Measurements from ENCODE around the gene GSK3B. TPM values are rescaled to one million over a fixed set of nuclear protein-coding genes. Genes with fewer than 3 reads are reported as not detected.

The GSK3B gene
- total RNA-seq, 4 donors from 2014 or later = 29.4 to 39.8 (median 32.5) TPM

DNA sequence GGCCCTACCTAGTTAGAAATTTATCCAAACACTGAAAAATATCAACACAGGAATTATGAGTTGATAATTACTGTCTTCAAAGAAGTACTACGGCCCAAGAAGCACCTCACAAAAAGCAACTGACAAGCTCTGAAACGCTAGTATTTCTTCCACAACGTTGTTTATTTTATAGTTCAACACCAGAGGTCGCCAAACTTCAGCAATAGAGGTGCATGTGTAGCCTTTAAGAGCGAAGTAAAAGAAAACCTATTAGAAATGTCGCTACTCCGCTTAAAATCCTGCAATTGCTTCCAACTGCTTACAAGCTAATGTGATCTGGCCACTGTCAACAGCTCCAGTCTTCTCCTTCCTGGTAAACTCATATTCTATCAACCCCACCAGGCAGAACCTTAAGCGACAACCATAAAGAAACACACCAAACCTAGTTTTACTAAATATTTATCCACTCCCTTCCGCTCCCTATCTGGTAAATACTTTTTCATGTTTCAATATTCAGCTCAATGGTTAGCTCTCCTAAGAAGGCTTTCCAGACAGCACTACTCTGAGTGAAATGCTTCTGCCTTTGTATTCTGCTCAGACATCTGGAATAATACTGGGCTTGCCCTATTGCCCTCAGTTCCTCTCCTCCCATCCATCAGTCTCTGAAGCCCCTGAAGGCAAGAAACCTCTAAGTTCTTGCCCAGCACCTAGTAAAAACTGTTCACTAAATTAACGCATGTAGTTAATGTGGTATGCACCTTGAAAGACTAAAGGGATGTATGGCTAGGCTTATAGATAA is 202.1 kb downstream of the GSK3B start:
- TF ChIP-seq, protein P1, sequence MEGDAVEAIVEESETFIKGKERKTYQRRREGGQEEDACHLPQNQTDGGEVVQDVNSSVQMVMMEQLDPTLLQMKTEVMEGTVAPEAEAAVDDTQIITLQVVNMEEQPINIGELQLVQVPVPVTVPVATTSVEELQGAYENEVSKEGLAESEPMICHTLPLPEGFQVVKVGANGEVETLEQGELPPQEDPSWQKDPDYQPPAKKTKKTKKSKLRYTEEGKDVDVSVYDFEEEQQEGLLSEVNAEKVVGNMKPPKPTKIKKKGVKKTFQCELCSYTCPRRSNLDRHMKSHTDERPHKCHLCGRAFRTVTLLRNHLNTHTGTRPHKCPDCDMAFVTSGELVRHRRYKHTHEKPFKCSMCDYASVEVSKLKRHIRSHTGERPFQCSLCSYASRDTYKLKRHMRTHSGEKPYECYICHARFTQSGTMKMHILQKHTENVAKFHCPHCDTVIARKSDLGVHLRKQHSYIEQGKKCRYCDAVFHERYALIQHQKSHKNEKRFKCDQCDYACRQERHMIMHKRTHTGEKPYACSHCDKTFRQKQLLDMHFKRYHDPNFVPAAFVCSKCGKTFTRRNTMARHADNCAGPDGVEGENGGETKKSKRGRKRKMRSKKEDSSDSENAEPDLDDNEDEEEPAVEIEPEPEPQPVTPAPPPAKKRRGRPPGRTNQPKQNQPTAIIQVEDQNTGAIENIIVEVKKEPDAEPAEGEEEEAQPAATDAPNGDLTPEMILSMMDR (IDR thresholded peaks at IDR 0.05; ENCODE audit: low read depth) = no peak

DNA sequence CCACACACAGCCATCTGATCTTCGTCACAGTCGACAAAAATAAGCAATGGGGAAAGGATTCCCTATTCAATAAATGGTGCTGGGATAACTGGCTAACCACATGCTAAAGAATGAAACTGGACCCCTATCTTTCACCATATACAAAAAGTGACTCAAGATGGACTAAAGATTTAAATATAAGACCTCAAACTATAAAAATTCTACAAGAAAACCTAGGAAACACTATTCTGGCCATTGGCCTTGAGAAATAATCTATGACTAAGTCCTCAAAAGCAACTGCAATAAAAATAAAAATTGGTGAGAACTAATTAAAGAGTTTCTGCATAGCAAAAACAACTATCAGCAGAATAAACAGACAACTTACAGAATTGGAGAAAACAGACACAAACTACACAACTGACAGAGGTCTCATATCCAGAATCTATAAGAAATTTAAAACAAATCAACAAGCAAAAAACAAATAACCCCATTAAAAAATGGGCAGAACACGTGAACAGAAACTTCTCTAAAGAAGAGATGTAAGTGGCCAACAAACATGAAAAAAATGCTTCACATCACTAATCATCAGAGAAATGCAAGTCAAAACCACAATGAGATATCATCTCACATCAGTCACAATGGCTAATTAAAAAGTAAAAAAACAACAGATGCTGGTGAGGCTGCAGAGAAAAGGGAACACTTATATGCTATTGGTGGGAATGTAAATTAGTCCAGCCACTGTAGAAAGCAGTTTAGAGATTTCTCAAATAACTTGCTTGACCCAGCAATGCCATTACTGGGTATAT is 208.3 kb downstream of the GSK3B start:
- TF ChIP-seq, protein P1 (IDR thresholded peaks at IDR 0.05; ENCODE audit: low read depth) = no peak

DNA sequence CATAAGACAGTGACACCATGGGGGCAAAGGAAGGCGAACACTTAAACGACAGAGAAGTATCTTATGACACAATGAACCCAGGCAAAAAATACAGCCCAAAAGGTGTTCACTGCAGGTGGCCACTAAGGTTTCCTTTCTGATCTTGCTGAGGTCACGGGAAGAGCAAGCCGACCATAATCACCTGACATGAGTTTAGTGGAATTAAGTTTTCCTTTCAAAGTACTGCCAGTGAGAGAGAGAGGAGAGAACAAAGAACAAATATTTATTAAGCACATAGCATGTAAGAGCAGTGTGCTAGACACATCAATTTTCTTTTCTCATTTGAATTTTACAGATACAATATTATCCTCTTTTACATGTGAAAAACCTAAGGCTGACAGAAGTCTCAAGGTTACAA is 210.1 kb downstream of the GSK3B start:
- TF ChIP-seq, protein P1 (IDR thresholded peaks at IDR 0.05; ENCODE audit: low read depth) = no peak

DNA sequence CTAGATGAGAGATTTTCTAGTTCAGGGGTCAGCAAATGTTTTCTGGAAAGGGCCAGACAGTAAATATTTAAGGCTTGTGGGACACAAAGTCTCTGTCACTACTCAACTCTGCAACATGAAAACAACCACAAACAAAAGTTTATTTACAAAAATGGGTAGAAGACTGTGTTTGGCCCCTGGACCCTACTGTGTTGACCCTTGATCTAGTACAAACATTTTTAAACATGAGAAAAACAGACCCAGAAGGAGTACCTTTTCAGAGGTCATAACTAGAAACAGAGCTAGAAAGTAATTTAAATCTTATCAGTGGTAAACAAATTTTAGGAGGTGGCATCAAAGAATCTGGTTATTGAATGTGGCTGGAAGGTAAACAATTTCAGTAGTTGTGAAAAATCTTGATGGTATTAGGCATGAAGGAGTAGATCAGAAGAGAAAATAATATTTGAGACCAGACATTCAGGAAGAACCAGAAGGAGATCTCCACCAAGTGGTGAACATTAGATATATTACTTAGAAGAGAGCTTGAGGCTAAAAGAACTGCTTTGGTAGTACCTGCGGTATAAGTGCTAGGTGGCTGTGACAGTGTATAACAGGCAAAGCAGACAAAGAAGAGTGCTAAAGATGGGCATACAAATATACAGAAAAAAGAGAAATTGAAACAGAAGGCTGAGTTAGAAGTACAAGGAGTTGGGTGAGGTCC is 210.6 kb downstream of the GSK3B start:
- TF ChIP-seq, protein P1 (IDR thresholded peaks at IDR 0.05; ENCODE audit: low read depth) = no peak

DNA sequence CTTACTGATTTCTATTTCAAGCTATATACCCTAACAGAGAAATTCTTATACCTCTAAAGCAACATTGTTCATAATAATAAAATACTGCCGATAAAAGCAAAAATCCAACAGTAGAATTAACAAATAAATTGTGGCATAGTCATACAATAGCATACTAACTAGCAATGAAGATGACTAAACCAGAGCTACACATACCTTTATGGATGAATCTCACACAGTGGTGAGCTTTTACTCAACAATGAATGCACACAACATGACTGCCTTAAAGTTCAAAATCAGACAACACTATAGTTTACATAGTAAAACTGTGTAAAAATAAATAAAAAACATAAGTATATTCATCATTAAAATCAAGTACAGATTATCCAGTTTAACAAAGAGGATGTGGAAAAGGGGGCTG is 213.3 kb downstream of the GSK3B start:
- TF ChIP-seq, protein P1 (IDR thresholded peaks at IDR 0.05; ENCODE audit: low read depth) = no peak

DNA sequence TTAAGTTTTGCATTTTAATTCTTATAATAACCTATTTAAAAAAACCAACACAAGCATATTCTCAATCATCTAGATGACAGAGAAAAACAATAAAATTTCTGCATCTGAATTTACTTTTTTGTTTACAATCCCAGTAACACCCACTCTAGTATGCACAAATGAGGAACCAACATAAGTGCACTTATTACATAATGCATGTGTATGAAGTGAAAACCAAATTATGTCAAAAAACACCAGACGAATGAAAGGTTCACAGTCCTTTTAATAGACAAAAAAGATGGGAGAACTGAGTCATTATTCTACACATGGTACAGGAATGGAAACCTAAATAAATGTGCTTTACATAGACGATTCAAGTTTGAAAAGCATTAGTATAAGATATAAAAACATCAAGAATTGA is 220.6 kb downstream of the GSK3B start:
- TF ChIP-seq, protein P1 (IDR thresholded peaks at IDR 0.05; ENCODE audit: low read depth) = no peak

DNA sequence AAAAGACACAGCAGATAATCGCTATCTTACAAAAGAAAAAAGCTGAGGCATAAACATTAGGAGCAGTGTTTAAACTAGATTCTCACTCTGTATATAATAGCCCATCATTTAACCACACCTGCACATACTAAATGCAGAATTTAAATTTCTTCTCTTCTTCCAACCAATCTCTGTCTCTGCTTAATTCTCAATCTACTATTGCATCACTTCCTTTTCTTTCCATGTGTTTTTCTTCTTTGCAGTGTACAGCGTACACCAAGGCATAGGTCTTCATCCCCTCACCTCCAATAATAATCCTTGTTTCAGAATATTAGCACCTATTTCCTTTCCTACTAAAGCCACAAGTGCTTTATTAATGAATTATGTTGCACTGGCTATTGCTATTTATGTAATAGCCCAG is 221.5 kb downstream of the GSK3B start:
- TF ChIP-seq, protein P1 (IDR thresholded peaks at IDR 0.05; ENCODE audit: low read depth) = no peak

Data from subcutaneous adipose tissue (tissue), 4 donors.